K562 (cell line): ENCODE results near the gene TTYH2. TPM values are rescaled to one million over a fixed set of nuclear protein-coding genes. Genes with fewer than 3 reads are reported as not detected.

ENCODE experiments used
- BRD9 ChIP-seq: fragments of 450-650 bp; IDR thresholded peaks from 2 replicates; pipeline ENCODE4 v1.6.1; 2018; ENCODE audit warnings: low read depth; ENCODE audit not compliant: partially characterized antibody
- CBFA2T2 ChIP-seq: fragments of 450-650 bp; conservative IDR thresholded peaks from 2 replicates; pipeline ENCODE4 v1.6.1; 2017; ENCODE audit warnings: mild to moderate bottlenecking
- CBX1 ChIP-seq: sonication (generic); IDR thresholded peaks from 2 replicates; pipeline ENCODE4 v1.6.1; 2016; ENCODE audit warnings: antibody characterized with exemption, low read depth, mild to moderate bottlenecking
- CXXC5 ChIP-seq: fragments of 250-450 bp; sonication (Bioruptor Pico); IDR thresholded peaks from 2 replicates; pipeline ENCODE4 v1.8.0; 2022; ENCODE audit warnings: inconsistent platforms, mild to moderate bottlenecking, moderate library complexity
- E2F8 ChIP-seq: fragments of 450-650 bp; IDR thresholded peaks from 2 replicates; pipeline ENCODE4 v1.7.1; 2018; ENCODE audit warnings: mild to moderate bottlenecking, low read depth; ENCODE audit not compliant: partially characterized antibody
- ELK3 ChIP-seq: fragments of 450-650 bp; formaldehyde crosslinking; IDR thresholded peaks from 2 replicates; pipeline ENCODE4 v1.4.0; 2020; ENCODE audit warnings: mild to moderate bottlenecking
- ETV6 ChIP-seq, 3 experiments: fragments of 150-350 bp in 1 of 3; sonication (generic) in 1 of 3; formaldehyde crosslinking in 1 of 3; IDR thresholded peaks; 2 replicates each; pipeline versions ENCODE4 v1.6.1 to v1.8.0; 2014 to 2022; ENCODE audit warnings: borderline replicate concordance in 2 of 3, low read depth in 2 of 3, antibody characterized with exemption in 1 of 3, low read length in 1 of 3, mild to moderate bottlenecking in 1 of 3, missing genetic modification reagents in 1 of 3
- FOS ChIP-seq: IDR thresholded peaks from 3 replicates; pipeline ENCODE4 v1.6.1; 2011; ENCODE audit not compliant: insufficient read length; ENCODE audit errors: extremely low read depth
- FOXJ3 ChIP-seq: sonication (generic); formaldehyde crosslinking; IDR thresholded peaks from 2 replicates; pipeline ENCODE4 v1.4.0; 2020; ENCODE audit warnings: mild to moderate bottlenecking, missing genetic modification reagents
- KDM1A ChIP-seq, 2 experiments: fragments of 450-650 bp; IDR thresholded peaks; 2 replicates each; pipeline ENCODE4 v1.6.1; 2016; ENCODE audit warnings: mild to moderate bottlenecking in 2 of 2
- LCOR ChIP-seq: sonication (generic); formaldehyde crosslinking; IDR thresholded peaks from 2 replicates; pipeline ENCODE4 v1.8.0; 2022; ENCODE audit warnings: mild to moderate bottlenecking, missing genetic modification reagents
- MAZ ChIP-seq, 2 experiments: fragments of 450-650 bp in 1 of 2; sonication (generic) in 1 of 2; formaldehyde crosslinking; IDR thresholded peaks in 1 of 2; conservative IDR thresholded peaks in 1 of 2; 2 replicates each; pipeline versions ENCODE4 v1.4.0 to v1.5.0; 2020; ENCODE audit warnings: mild to moderate bottlenecking in 1 of 2, missing genetic modification reagents in 1 of 2
- NBN ChIP-seq: fragments of 450-650 bp; IDR thresholded peaks from 2 replicates; pipeline ENCODE4 v1.6.1; 2016; ENCODE audit warnings: low read depth, mild to moderate bottlenecking
- NFIX ChIP-seq: fragments of 250-450 bp; sonication (Bioruptor Pico); IDR thresholded peaks from 2 replicates; pipeline ENCODE4 v1.4.0; 2020; ENCODE audit warnings: low read depth, mild to moderate bottlenecking, moderate library complexity
- SRSF1 ChIP-seq: fragments of 200-400 bp; formaldehyde crosslinking; IDR thresholded peaks from 2 replicates; pipeline ENCODE4 v1.6.1; 2017; ENCODE audit warnings: mild to moderate bottlenecking, low read depth, low read length, moderate library complexity
- SRSF3 ChIP-seq: fragments of 200-400 bp; formaldehyde crosslinking; IDR thresholded peaks from 2 replicates; pipeline ENCODE4 v1.6.1; 2016; ENCODE audit warnings: mild to moderate bottlenecking, low read length, moderate library complexity; ENCODE audit not compliant: insufficient read depth
- TBL1XR1 ChIP-seq, 2 experiments: IDR thresholded peaks; 2 replicates each; pipeline ENCODE4 v1.6.1; 2012; ENCODE audit warnings: improper control_type of control experiment in 2 of 2, low read length in 2 of 2, mild to moderate bottlenecking in 1 of 2
- ZNF174 ChIP-seq: fragments of 250-450 bp; sonication (Bioruptor Pico); IDR thresholded peaks from 2 replicates; pipeline ENCODE4 v1.4.0; 2020; ENCODE audit warnings: mild to moderate bottlenecking
- ZNF347 ChIP-seq: fragments of 450-650 bp; formaldehyde crosslinking; IDR thresholded peaks from 2 replicates; pipeline ENCODE4 v1.4.0; 2020; ENCODE audit warnings: low read depth, mild to moderate bottlenecking, moderate library complexity
- ZNF449 ChIP-seq: fragments of 250-450 bp; sonication (Bioruptor Pico); IDR thresholded peaks from 2 replicates; pipeline ENCODE4 v1.8.0; 2022; ENCODE audit warnings: moderate library complexity, mild to moderate bottlenecking, inconsistent platforms
- polyA plus RNA-seq, 8 experiments: library from polyadenylated mRNA; depleted of rRNA in 4 of 8; stranded (reverse) in 5 of 8; unstranded in 3 of 8; fragments of >200 nt; fragmentation: Nextera tagmentation in 2 of 8; fragmentation: Illumina TruSeq in 1 of 8; extraction: Ambion mirVana in 2 of 8; extraction: Trizol in 1 of 8; gene quantifications; 2 replicates each; pipeline versions ENCODE4 v1.2.1 to v1.2.3, GENCODE V29; 2011 to 2014; ENCODE audit warnings: inconsistent platforms in 1 of 8, missing spikeins in 1 of 8
- total RNA-seq, 7 experiments: library from RNA; depleted of rRNA in 6 of 7; stranded (reverse); fragments of >200 nt in 6 of 7; fragmentation: Illumina TruSeq in 2 of 7; extraction: Trizol in 2 of 7; gene quantifications; 2 replicates each; pipeline versions ENCODE4 v1.2.1 to v1.2.3, GENCODE V29; 2011 to 2021; ENCODE audit warnings: low replicate concordance in 1 of 7

TTYH2 gene
- total and polyA plus RNA-seq, 9 of the 15 experiments (the other 6 are each of a cell fraction or from before 2014, with no cell fraction given), result 0.03 to 2.0 (median 0.91) TPM

GRCh38 chr17:74295625-74296547 lies 82.5 kb downstream of the TTYH2 start (continued):
- TF ChIP-seq BRD9 (no peak), ELK3 (no peak), SRSF1 (no peak), CBX1 (no peak), FOXJ3 (CRISPR knock-in tag) (no peak), CBFA2T2 (no peak), KDM1A (IDR thresholded peaks at IDR 0.05) (no peak), ETV6 (IDR thresholded peaks at IDR 0.05; ENCODE audit: borderline replicate concordance in 1 of 2, low read depth in 2 of 2, low read length in 1 of 2) (no peak), ETV6 (CRISPR knock-in tag; IDR thresholded peaks at IDR 0.05; ENCODE audit: borderline replicate concordance) (no peak), MAZ (CRISPR knock-in tag; conservative IDR thresholded peaks at IDR 0.05 in 1 of 2, IDR thresholded peaks at IDR 0.05 in 1 of 2) (0 out of 4 replicates have a peak, but pooled peaks of 1 of the 2 experiments have one; percentile 22), ZNF174 (CRISPR knock-in tag) (no peak), CXXC5 (CRISPR knock-in tag) (no peak), E2F8 (no peak), SRSF3 (no peak), ZNF347 (CRISPR knock-in tag) (no peak), NFIX (CRISPR knock-in tag) (no peak), LCOR (CRISPR knock-in tag) (no peak), ZNF449 (no peak), NBN (no peak), TBL1XR1 (IDR thresholded peaks at IDR 0.05; ENCODE audit: low read length in 2 of 2) (no peak), FOS (no peak)
